HEK293 (cell line): ENCODE measurements around the gene IGSF3.

ENCODE experiments used
- CTCF ChIA-PET: fragments of 350-600 bp; formaldehyde crosslinking; extraction: SDS; loops from one replicate; lab custom pipeline; 2021; ENCODE audit warnings: antibody characterized with exemption; lab: Yijun Ruan, JAX
- POLR2A ChIA-PET: fragments of 300-600 bp; formaldehyde crosslinking; extraction: SDS; loops from one replicate; lab custom pipeline; 2020; ENCODE audit warnings: antibody characterized with exemption, inconsistent platforms; lab: Yijun Ruan, JAX
- H3K27ac ChIP-seq: fragments of 200-500 bp; sonication (Bioruptor generic); 2 replicates; pipeline ENCODE4 v1.5.1; 2014; ENCODE audit warnings: low read depth, low read length, control low read depth, inconsistent platforms; ENCODE audit errors: extremely low read depth
- H3K36me3 ChIP-seq, 2 experiments: fragments of 200-500 bp in 1 of 2; sonication (Bioruptor generic) in 1 of 2; 1 replicate in 1 of 2; 2 replicates in 1 of 2; pipeline ENCODE4 v1.5.1; 2014 to 2017; ENCODE audit warnings: inconsistent platforms in 2 of 2, low read length in 2 of 2; ENCODE audit not compliant: control insufficient read depth in 2 of 2, insufficient read depth in 1 of 2
- H3K4me1 ChIP-seq: fragments of 200-500 bp; sonication (Bioruptor generic); 2 replicates; pipeline ENCODE4 v1.5.1; 2014; ENCODE audit warnings: mild to moderate bottlenecking, low read length, inconsistent platforms; ENCODE audit not compliant: control insufficient read depth, insufficient read depth
- H3K4me3 ChIP-seq: 2 replicates; pipeline ENCODE4 v1.5.1; 2011; ENCODE audit warnings: low read depth, mild to moderate bottlenecking, control low read depth, low read length, moderate library complexity
- H3K9me3 ChIP-seq: fragments of 200-500 bp; sonication (Bioruptor generic); 2 replicates; pipeline ENCODE4 v1.5.1; 2014; ENCODE audit warnings: low read depth, low read length, inconsistent platforms; ENCODE audit not compliant: control insufficient read depth, insufficient read depth
- HOXA7 ChIP-seq: sonication (generic); formaldehyde crosslinking; IDR thresholded peaks from 2 replicates; pipeline ENCODE4 v1.8.1; 2022; ENCODE audit warnings: missing genetic modification reagents, borderline replicate concordance
- HOXD13 ChIP-seq: sonication (generic); formaldehyde crosslinking; IDR thresholded peaks from 2 replicates; pipeline ENCODE4 v1.8.0; 2022; ENCODE audit warnings: missing genetic modification reagents, borderline replicate concordance
- PRDM10 ChIP-seq: fragments of 450-650 bp; formaldehyde crosslinking; IDR thresholded peaks from 2 replicates; pipeline ENCODE4 v1.5.1; 2016; ENCODE audit warnings: missing biosample characterization, missing genetic modification characterization
- TRIM28 ChIP-seq: IDR thresholded peaks from 2 replicates; pipeline ENCODE4 v1.6.1; 2011; ENCODE audit warnings: low read length, control low read depth, borderline replicate concordance
- YY1 ChIP-seq: fragments of 450-650 bp; formaldehyde crosslinking; IDR thresholded peaks from 2 replicates; pipeline ENCODE4 v1.5.1; 2018; ENCODE audit warnings: missing biosample characterization, missing genetic modification characterization
- ZBTB17 ChIP-seq: fragments of 450-650 bp; formaldehyde crosslinking; IDR thresholded peaks from 2 replicates; pipeline ENCODE4 v1.5.1; 2016; ENCODE audit warnings: missing biosample characterization, missing genetic modification characterization
- ZNF114 ChIP-seq: fragments of 450-650 bp; formaldehyde crosslinking; IDR thresholded peaks from 2 replicates; pipeline ENCODE4 v1.5.0; 2017; ENCODE audit warnings: missing biosample characterization, missing genetic modification characterization
- ZNF157 ChIP-seq: fragments of 450-650 bp; formaldehyde crosslinking; IDR thresholded peaks from 2 replicates; pipeline ENCODE4 v1.5.1; 2016; ENCODE audit warnings: missing biosample characterization, missing genetic modification characterization
- ZNF175 ChIP-seq: fragments of 450-650 bp; formaldehyde crosslinking; IDR thresholded peaks from 2 replicates; pipeline ENCODE4 v1.5.1; 2016; ENCODE audit warnings: missing biosample characterization, missing genetic modification characterization
- ZNF394 ChIP-seq: fragments of 450-650 bp; formaldehyde crosslinking; IDR thresholded peaks from 2 replicates; pipeline ENCODE4 v1.5.1; 2016; ENCODE audit warnings: missing biosample characterization, missing genetic modification characterization, mild to moderate bottlenecking, moderate library complexity, borderline replicate concordance
- ZNF426 ChIP-seq: fragments of 450-650 bp; formaldehyde crosslinking; IDR thresholded peaks from 2 replicates; pipeline ENCODE4 v1.5.1; 2017; ENCODE audit warnings: missing biosample characterization, missing genetic modification characterization, mild to moderate bottlenecking, inconsistent platforms, moderate library complexity
- ZNF610 ChIP-seq: fragments of 450-650 bp; formaldehyde crosslinking; IDR thresholded peaks from 2 replicates; pipeline ENCODE4 v1.5.1; 2016; ENCODE audit warnings: missing biosample characterization, missing genetic modification characterization, borderline replicate concordance
- ZNF639 ChIP-seq: fragments of 450-650 bp; formaldehyde crosslinking; IDR thresholded peaks from 2 replicates; pipeline ENCODE4 v1.5.1; 2016; ENCODE audit warnings: missing biosample characterization, missing genetic modification characterization
- ZNF707 ChIP-seq: fragments of 450-650 bp; formaldehyde crosslinking; IDR thresholded peaks from 2 replicates; pipeline ENCODE4 v1.5.1; 2016; ENCODE audit warnings: missing biosample characterization, missing genetic modification characterization
- ZNF791 ChIP-seq: fragments of 450-650 bp; formaldehyde crosslinking; IDR thresholded peaks from 2 replicates; pipeline ENCODE4 v1.5.1; 2016; ENCODE audit warnings: missing biosample characterization, missing genetic modification characterization
- TF ChIP-seq, protein P1 (sequence below): fragments of 450-650 bp; formaldehyde crosslinking; IDR thresholded peaks from 2 replicates; pipeline ENCODE4 v1.5.1; 2016; ENCODE audit warnings: missing biosample characterization, missing genetic modification characterization
- TF ChIP-seq, protein P2 (sequence below): IDR thresholded peaks from 2 replicates; pipeline ENCODE4 v1.6.1; 2011; ENCODE audit warnings: mild to moderate bottlenecking, low read depth, low read length, borderline replicate concordance
- TF ChIP-seq, protein P3 (sequence below): fragments of 450-650 bp; formaldehyde crosslinking; conservative IDR thresholded peaks from 2 replicates; pipeline ENCODE4 v1.5.1; 2016; ENCODE audit warnings: low read depth, missing biosample characterization, missing genetic modification characterization

IGSF3 gene

DNA sequence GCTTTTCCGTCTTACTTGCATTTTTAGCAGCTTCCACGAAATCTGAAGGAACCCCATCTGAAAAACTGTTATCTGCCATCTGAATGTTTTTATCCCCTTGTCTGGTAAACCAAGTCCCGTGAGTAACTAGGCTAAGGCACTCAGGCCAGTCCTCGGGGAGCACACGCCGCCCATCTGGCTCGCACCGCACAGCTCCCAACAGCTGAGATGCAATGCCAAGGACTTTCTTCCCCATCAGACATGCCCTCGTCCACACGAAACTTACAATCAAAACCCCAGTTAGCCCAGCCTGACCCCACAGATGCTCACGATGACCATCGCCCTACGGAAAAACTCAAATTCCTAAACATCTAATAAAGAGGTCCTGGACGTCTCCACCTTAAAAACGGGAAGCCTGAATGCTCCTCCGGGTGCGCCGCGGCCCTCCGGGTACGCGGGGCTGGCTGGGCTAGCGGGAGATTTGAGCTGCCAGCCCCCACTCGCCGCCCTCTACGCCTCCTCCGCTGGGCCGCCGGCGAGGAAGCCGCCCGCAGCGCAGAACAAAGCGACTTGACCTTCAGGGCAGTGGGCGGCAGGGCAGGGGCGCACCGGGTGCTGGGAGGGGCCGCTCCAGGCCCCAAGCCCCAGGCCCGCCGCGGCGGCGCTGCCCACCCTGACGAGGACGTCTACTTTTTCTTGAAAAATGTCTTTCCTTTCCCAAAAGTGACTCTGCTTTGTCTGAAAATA lies 133.4 kb downstream of the IGSF3 start:
- ChIA-PET POLR2A (no interaction called here), CTCF (no interaction called here)
- Histone ChIP-seq H3K4me3 (no peak overlapping the region), H3K4me1 (no peaks in the 10 kb centered on the region), H3K36me3 (peaks cover 0 to 27% of the 10 kb centered on the region in 2 experiments; a peak in 1 of 3 replicates), H3K27ac (no peak overlapping the region), H3K9me3 (no peaks in the 10 kb centered on the region)
- TF ChIP-seq ZNF394 (tag by site-specific recombination), result no peak
- no peak for TF ChIP-seq PRDM10 (tag by site-specific recombination)
- TF ChIP-seq ZNF175, result no peak
- TF ChIP-seq TRIM28, result no peak
- no peak for TF ChIP-seq HOXA7 (CRISPR knock-in tag)
- TF ChIP-seq, protein P1, sequence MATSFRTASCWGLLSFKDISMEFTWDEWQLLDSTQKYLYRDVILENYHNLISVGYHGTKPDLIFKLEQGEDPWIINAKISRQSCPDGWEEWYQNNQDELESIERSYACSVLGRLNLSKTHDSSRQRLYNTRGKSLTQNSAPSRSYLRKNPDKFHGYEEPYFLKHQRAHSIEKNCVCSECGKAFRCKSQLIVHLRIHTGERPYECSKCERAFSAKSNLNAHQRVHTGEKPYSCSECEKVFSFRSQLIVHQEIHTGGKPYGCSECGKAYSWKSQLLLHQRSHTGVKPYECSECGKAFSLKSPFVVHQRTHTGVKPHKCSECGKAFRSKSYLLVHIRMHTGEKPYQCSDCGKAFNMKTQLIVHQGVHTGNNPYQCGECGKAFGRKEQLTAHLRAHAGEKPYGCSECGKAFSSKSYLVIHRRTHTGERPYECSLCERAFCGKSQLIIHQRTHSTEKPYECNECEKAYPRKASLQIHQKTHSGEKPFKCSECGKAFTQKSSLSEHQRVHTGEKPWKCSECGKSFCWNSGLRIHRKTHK (tag by site-specific recombination), result no peak
- TF ChIP-seq, all 188 proteins: peak for 0

- ChIA-PET CTCF (no interaction called here), POLR2A (no interaction called here)
- H3K4me3 ChIP-seq, result no peak overlapping the region
- TF ChIP-seq ZNF157 (tag by site-specific recombination) (no peak), ZNF426 (tag by site-specific recombination) (no peak), ZNF610 (no peak), HOXD13 (CRISPR knock-in tag) (no peak), ZNF114 (no peak), ZNF707 (tag by site-specific recombination) (no peak), ZNF639 (tag by site-specific recombination) (no peak), ZBTB17 (tag by site-specific recombination) (no peak), YY1 (tag by site-specific recombination) (no peak), ZNF791 (tag by site-specific recombination) (no peak)
- TF ChIP-seq, protein P2, sequence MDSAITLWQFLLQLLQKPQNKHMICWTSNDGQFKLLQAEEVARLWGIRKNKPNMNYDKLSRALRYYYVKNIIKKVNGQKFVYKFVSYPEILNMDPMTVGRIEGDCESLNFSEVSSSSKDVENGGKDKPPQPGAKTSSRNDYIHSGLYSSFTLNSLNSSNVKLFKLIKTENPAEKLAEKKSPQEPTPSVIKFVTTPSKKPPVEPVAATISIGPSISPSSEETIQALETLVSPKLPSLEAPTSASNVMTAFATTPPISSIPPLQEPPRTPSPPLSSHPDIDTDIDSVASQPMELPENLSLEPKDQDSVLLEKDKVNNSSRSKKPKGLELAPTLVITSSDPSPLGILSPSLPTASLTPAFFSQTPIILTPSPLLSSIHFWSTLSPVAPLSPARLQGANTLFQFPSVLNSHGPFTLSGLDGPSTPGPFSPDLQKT, result no peak
- TF ChIP-seq, protein P3, sequence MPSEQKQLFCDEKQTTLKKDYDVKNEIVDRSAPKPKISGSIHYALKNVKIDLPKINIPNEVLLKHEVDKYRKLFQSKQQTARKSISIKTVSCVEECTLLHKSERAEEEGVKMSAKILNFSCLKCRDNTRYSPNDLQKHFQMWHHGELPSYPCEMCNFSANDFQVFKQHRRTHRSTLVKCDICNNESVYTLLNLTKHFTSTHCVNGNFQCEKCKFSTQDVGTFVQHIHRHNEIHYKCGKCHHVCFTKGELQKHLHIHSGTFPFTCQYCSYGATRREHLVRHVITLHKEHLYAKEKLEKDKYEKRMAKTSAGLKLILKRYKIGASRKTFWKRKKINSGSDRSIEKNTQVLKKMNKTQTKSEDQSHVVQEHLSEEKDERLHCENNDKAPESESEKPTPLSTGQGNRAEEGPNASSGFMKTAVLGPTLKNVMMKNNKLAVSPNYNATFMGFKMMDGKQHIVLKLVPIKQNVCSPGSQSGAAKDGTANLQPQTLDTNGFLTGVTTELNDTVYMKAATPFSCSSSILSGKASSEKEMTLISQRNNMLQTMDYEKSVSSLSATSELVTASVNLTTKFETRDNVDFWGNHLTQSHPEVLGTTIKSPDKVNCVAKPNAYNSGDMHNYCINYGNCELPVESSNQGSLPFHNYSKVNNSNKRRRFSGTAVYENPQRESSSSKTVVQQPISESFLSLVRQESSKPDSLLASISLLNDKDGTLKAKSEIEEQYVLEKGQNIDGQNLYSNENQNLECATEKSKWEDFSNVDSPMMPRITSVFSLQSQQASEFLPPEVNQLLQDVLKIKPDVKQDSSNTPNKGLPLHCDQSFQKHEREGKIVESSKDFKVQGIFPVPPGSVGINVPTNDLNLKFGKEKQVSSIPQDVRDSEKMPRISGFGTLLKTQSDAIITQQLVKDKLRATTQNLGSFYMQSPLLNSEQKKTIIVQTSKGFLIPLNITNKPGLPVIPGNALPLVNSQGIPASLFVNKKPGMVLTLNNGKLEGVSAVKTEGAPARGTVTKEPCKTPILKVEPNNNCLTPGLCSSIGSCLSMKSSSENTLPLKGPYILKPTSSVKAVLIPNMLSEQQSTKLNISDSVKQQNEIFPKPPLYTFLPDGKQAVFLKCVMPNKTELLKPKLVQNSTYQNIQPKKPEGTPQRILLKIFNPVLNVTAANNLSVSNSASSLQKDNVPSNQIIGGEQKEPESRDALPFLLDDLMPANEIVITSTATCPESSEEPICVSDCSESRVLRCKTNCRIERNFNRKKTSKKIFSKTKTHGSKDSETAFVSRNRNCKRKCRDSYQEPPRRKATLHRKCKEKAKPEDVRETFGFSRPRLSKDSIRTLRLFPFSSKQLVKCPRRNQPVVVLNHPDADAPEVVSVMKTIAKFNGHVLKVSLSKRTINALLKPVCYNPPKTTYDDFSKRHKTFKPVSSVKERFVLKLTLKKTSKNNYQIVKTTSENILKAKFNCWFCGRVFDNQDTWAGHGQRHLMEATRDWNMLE (tag by site-specific recombination), result no peak
- H3K4me1 ChIP-seq, result no peaks in the 10 kb centered on the region
- H3K36me3 ChIP-seq, result peaks cover 0 to 23% of the 10 kb centered on the region in 2 experiments; a peak in 1 of 3 replicates
- no peak overlapping the region for H3K27ac ChIP-seq
- H3K9me3 ChIP-seq, result no peaks in the 10 kb centered on the region
Measured at GRCh38 chr1:116533429-116533820, 134.1 kb downstream of the IGSF3 start.
